Superior temporal gyrus (tissue), 1 donor: Measurements from ENCODE around the gene HSD17B3.
"Not testable (repeated sequence)": the region's sequence is repeated elsewhere in the genome, so short reads cannot be mapped to it uniquely, and the experiment has no call there.

Experiments used
- DNase-seq: peaks from one replicate; pipeline ENCODE4 v3.0.0-alpha.2; 2016; ENCODE audit errors: extremely low spot score

The HSD17B3 gene

GRCh38 chr9:96195541-96195940 lies 106.4 kb downstream of the HSD17B3 start:
- DNase-seq, result no peak

- DNase-seq, result no peak
These were observed 108.7 kb downstream of the HSD17B3 start for GRCh38 chr9:96193236-96193755.

GRCh38 chr9:96192710-96193109 lies 109.3 kb downstream of the HSD17B3 start:
- DNase-seq, result no peak

- no peak for DNase-seq
These were observed 112.0 kb downstream of the HSD17B3 start for GRCh38 chr9:96189995-96190394.

- DNase-seq, result not testable (repeated sequence)
These were observed 112.4 kb downstream of the HSD17B3 start for GRCh38 chr9:96189581-96189980.

GRCh38 chr9:96188571-96188970 lies 113.4 kb downstream of the HSD17B3 start:
- no peak for DNase-seq

- no peak for DNase-seq
These were observed 114.8 kb downstream of the HSD17B3 start for GRCh38 chr9:96187151-96187555.

GRCh38 chr9:96186591-96187011 lies 115.4 kb downstream of the HSD17B3 start:
- DNase-seq, result no peak

- DNase-seq, result no peak
These were observed 116.3 kb downstream of the HSD17B3 start for GRCh38 chr9:96185518-96186156.
